NCI-H1694 (cell line): ENCODE results near the gene WWOX.

Source experiments
- DNase-seq: peaks from one replicate; lab custom pipeline; 2025; lab: John Stamatoyannopoulos, UW

The WWOX gene

GRCh38 chr16:78396673-78397072 lies 297.2 kb downstream of the WWOX start:
- no peak for DNase-seq

- DNase-seq, result no peak
Observed at GRCh38 chr16:78399384-78399783, 299.9 kb downstream of the WWOX start.

GRCh38 chr16:78402833-78403232 lies 303.4 kb downstream of the WWOX start:
- DNase-seq, result no peak

- DNase-seq, result no peak
Observed at GRCh38 chr16:78405040-78405439, 305.6 kb downstream of the WWOX start.

GRCh38 chr16:78405833-78406232 lies 306.4 kb downstream of the WWOX start:
- DNase-seq, result no peak

- DNase-seq, result no peak
Observed at GRCh38 chr16:78407191-78407590, 307.7 kb downstream of the WWOX start.

GRCh38 chr16:78413651-78414050 lies 314.2 kb downstream of the WWOX start:
- no peak for DNase-seq

- DNase-seq, result no peak
Observed at GRCh38 chr16:78415013-78415412, 315.6 kb downstream of the WWOX start.

- DNase-seq, result no peak
Observed at GRCh38 chr16:78415669-78416068, 316.2 kb downstream of the WWOX start.

GRCh38 chr16:78416400-78416799 lies 316.9 kb downstream of the WWOX start:
- DNase-seq, result no peak

GRCh38 chr16:78421181-78421708 lies 321.8 kb downstream of the WWOX start:
- no peak for DNase-seq

GRCh38 chr16:78425281-78425680 lies 325.8 kb downstream of the WWOX start:
- DNase-seq, result no peak

- no peak for DNase-seq
Observed at GRCh38 chr16:78425891-78426510, 326.5 kb downstream of the WWOX start.

GRCh38 chr16:78428193-78428592 lies 328.7 kb downstream of the WWOX start:
- no peak for DNase-seq

GRCh38 chr16:78430281-78430680 lies 330.8 kb downstream of the WWOX start:
- no peak for DNase-seq

- DNase-seq, result no peak
Observed at GRCh38 chr16:78431004-78431670, 331.7 kb downstream of the WWOX start.

GRCh38 chr16:78431701-78432100 lies 332.2 kb downstream of the WWOX start:
- DNase-seq, result no peak

GRCh38 chr16:78432451-78432850 lies 333.0 kb downstream of the WWOX start:
- no peak for DNase-seq

- no peak for DNase-seq
Observed at GRCh38 chr16:78433116-78433515, 333.7 kb downstream of the WWOX start.

- DNase-seq, result no peak
Observed at GRCh38 chr16:78434401-78434800, 334.9 kb downstream of the WWOX start.

- DNase-seq, result no peak
Observed at GRCh38 chr16:78435260-78435659, 335.8 kb downstream of the WWOX start.

- no peak for DNase-seq
Observed at GRCh38 chr16:78436023-78436422, 336.6 kb downstream of the WWOX start.

GRCh38 chr16:78436846-78437245 lies 337.4 kb downstream of the WWOX start:
- no peak for DNase-seq
